CD4-positive, alpha-beta T cell treated with Interferon alpha-2 for 1 hour (primary cell): ENCODE measurements around the gene SENP8.
"Not testable (repeated sequence)": the region's sequence is repeated elsewhere in the genome, so short reads cannot be mapped to it uniquely, and the experiment has no call there.

Experiments
- DNase-seq, 2 donors: peaks; one replicate each; pipeline ENCODE4 v3.0.0-alpha.2; 2020 to 2022

Gene SENP8

DNA sequence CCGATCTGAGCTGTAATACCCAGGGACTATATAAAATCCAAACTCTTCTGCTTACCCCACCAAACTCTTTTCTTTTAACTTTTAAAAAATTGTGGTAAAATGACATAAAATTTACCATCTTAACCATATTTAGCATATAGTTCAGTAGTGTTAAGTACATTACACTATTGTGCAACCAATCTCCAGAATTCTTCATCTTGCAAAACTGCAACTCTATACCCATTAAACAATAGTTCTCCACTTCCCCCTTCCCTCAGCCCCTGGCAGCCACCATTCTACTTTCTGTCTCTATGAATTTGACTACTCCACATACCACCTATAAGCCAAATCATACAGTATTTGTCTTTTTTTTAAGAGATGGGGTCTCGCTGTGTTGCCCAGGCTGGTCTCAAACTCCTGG lies 38.7 kb downstream of the SENP8 start:
- DNase-seq, result no peak

GRCh38 chr15:72160696-72161245 lies 42.6 kb downstream of the SENP8 start:
- DNase-seq, result no peak

DNA sequence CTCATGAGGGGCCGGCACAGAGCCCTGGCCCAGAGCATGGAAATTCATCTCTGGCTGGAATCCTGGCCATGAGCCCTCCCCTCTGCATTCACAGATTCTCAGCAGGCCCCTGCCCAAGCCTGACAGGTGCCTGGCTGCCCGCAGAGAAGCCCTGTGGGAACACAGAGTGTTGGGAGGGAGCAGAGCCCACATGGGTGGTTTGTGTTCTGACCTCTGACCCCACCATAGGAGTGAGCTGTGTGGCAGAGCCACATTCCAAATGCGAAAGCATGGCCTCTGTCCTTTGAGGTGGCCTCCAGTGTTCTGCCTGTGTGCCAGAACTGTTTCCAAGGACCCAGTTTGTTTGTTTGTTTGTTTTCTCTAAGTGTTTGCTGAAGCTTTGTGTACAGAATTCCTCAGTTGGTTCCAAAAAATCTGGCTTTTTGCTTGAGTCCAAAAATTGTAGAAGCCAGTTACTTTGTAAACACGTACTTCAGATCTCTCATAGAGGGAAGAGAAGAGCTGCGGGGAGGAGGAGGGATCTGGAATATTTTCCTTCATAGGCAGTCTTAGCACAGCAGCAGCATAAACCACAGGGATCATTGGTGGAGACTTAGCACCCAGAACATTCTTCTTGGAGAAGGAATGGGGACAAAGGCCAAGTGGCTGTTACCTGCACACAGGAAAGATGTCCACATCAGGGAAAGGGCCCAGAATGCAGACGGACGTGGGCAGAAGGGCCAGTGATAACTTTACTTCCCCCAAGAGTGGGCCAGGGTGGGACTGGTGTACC lies 43.3 kb downstream of the SENP8 start:
- no peak for DNase-seq

DNA sequence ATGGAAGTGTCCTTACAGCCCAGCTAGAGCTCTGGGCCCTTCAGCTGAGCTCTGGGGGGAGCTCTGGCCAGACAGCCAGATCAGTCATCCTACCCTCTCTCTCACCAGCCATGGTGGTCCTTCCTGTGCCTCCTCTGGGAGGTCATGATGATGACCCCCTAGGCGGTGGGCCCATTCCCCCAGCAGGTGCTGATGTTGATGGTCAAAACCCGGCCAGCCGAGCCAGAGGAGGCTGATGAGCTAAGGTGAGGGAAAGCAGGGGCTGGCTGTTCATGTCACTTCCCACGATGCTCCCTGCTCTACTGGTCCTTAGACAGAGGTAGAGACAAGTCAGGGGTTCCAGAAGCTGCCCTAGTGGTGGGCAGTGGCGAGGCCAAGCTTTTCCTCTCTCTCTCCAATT lies 44.4 kb downstream of the SENP8 start:
- no peak for DNase-seq

GRCh38 chr15:72163719-72164118 lies 45.5 kb downstream of the SENP8 start:
- no peak for DNase-seq

GRCh38 chr15:72166716-72167417 lies 48.7 kb downstream of the SENP8 start:
- DNase-seq, result no peak

GRCh38 chr15:72167445-72167844 lies 49.2 kb downstream of the SENP8 start:
- DNase-seq, result no peak

- no peak for DNase-seq
Measured at GRCh38 chr15:72168131-72168807, 50.1 kb downstream of the SENP8 start.

- no peak for DNase-seq
Measured at GRCh38 chr15:72168808-72169190, 50.6 kb downstream of the SENP8 start.

DNA sequence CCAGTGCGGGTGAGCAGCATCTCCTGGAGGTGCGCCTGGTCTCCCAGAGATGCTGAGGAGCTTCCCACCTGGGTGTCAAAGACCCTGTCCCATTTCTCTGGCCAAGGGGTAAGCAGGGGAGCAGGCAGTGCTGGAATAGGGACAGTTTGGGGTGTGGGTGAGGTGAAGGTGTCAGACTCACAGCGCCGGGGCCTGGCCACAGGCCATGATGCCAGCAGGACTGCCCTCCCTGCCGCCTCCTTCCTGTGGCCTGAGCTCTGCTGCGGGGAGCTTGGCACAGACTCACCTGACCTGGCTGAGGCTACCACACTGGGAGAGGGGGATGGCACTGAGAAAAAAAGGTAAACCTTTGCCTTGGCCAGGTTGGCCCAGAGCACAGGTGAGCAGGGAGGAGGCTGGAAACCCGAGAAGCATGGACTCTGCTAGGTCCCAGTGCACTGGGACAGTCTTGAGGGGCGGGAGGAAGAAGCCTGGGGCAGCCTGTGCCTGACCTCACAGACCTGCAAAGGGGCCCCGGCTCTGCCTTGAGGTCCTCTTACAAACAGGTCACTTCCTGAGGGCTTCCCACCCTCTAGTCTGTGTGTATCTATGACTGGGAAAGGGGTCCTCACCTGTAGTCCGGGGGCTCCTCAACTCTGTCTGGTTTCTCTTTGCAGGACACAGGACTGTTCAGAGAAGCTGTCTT lies 51.2 kb downstream of the SENP8 start:
- DNase-seq, result no peak

DNA sequence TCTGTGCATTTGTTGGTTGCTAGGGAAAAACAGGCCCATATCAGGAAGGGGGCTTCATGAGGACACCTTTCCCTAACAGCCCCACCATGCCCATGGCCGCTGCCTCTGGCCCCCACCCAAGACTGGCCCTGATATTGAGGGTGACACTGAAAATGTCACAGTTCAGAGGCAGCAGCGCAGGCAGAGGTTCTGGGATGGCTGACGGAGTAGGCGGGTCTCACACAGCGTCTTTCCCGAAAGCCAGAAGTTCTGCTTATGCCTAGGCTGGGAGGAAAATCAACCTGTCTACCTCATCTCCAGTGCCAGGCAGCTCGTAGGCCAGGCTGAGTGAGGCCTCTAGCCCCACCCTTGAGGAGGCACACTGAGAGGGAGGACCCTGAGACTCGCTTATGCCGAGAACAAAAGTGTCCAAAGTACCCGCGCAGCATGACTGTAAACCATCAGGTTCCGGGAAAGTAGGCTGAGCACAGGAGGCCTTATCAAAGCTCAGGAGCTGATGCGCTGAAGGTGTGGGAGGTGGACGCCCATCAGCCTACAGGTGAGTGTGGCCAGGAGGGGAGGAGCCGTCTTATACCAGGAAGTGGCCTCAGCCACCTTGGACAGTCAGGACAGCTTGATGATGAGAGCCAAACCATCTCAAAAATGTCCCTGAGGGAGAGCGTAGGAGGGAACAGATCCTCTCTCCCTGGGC lies 51.9 kb downstream of the SENP8 start:
- DNase-seq, result no peak

DNA sequence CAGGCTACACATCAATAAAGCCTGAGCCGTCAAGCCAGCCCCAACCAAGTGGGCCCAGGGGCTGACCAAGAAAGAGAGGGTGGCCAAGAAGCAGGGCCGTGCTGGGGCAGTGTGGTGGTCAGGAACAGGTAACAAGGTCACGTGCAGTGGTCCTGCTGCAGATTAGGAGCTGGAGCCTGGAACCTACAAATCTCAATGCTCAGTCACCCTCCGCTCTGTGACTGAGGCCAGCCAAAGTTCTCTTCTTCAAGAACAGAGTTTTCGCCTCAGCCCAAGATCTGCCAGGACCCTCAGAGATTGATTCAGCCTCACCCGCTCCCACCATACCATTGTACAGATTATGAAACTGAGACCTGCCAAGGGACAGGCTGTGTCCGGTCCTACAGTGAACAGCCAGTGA lies 52.5 kb downstream of the SENP8 start:
- DNase-seq, result no peak

DNA sequence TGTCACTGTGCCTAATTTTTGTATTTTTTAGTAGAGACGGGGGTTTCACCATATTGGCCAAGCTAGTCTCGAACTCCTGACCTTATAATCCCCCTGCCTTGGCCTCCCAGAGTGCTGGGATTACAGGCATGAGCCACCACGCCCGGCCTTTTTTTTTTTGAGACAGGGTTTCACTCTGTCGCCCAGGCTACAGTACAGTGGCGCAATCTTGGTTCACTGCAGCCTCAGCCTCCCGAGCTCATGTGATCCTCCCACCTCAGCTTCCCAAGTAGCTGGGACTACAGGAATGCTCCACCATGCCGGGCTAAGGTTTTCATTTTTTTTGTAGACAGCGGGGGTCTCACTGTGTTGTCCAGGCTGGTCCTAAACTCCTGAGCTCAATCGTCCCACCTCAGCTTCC lies 53.8 kb downstream of the SENP8 start:
- not testable (repeated sequence) for DNase-seq

GRCh38 chr15:72172796-72173195 lies 54.6 kb downstream of the SENP8 start:
- DNase-seq, result no peak

DNA sequence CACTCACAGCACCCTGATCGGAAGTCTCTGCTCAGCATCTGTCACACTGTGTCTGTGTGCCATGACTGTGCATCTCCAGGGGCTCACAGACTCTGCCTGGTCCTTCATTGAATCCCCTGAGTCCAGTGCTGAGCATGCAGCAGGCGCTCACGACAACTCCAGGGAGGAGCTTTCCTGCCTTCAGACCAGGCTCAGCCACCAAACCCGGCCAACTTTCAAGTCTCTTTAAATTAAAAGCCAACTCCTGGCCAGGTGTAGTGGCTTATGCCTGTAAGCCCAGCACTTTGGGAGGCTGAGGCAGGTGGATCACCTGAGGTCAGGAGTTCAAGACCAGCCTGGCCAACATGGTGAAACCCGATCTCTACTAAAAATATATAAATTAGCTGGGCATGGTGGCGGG lies 55.2 kb downstream of the SENP8 start:
- DNase-seq, result no peak

- DNase-seq, result no peak
Measured at GRCh38 chr15:72173864-72174550, 55.8 kb downstream of the SENP8 start.

- DNase-seq, result no peak
Measured at GRCh38 chr15:72174551-72175165, 56.5 kb downstream of the SENP8 start.

DNA sequence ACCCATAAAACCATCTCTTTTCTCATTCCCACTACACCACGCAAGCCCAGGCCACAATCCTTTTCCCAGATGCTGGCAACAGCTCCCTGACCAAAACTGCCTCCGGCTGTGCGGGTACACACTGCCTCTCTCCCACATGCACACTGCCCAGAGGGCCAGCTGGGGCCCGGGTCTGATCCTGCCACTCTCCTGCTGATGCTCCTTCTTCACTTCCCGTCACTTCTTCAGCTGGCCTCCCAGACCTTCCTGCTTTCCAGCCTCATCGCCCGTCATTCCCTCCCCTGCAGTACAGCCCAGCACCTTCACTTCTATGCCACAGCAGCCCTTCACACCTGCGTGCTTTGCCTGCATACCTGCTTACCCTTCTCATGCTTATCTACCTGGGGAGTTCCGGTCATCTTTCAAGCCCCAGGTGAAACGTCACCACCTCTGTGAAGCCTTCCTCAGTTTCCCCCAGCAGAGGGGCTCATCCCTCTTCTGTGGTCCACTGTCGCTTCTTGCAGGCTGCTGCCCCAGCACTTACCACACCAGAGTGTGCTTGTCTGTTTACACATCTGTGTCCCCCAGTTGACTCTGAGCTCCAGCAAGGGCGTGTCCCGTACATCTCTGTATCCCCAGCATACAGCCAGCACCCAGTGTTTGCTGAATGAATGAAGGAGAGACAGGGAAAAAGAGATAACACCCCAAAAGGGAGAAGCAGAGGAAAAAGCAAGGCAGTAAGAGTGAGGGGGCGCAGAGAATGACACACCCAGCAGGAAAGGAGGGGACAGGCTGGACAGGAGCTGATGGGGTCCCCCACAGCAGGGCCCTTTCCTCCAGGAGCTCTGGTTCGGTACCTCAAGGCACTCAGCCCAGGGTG lies 57.2 kb downstream of the SENP8 start:
- DNase-seq, result no peak

DNA sequence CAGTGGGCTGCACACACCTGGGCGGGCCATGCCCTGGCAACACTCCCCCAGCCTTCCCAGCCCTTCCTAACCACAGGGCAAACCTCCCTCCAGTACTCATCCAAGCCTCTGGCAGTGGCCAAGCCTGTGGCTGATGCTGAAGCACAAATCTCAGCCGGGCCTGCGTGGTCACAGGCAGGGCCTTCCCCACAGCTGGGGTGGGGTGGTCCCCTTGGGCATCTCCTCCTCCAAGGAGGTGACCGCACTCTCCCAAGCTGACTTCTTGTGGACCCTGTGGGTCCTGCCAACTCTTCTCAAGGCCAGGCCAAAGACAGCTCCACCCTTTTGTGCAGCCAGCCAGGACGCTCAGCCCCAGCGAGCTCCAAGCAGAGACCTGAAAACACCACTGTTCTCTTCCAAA lies 58.0 kb downstream of the SENP8 start:
- no peak for DNase-seq

DNA sequence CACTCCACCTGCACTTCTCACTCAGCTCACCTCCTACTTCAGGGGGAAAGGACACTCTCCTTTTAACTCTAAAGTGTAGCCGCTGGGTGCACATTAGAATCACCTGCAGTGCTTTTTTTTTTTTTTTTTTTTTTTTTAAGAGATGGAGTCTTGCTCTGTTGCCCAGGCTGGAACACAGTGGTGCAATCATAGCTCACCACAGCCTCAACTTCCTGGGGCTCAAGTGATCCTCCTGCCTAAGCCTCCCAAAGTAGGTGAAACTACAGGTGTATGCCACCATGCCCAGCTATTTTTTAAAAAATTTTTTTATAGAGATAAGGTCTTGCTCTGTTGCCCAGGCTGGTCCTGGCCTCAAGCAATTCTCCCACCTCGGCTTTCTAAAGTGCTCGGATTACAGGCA lies 58.5 kb downstream of the SENP8 start:
- no peak for DNase-seq
